ENCODE measurements around the gene IMPG1. TPM values are rescaled to one million over a fixed set of nuclear protein-coding genes. Genes with fewer than 3 reads are reported as not detected.

IMPG1 gene
- total and polyA plus RNA-seq, 2 donors (not counting 1 experiment from before 2014, with no cell fraction given), result not detected

- H3K27me3 Mint-ChIP-seq, result no peaks in the 10 kb centered on the region
- no peak overlapping the region for H3K9ac ChIP-seq (ENCODE audit: low read length)
- no peaks in the 10 kb centered on the region for H4K20me1 ChIP-seq (ENCODE audit: control insufficient read depth, insufficient read depth, low read length, poor library complexity, severe bottlenecking)
- no peaks in the 10 kb centered on the region for H3K79me2 ChIP-seq (ENCODE audit: control insufficient read depth, insufficient read depth, low read length)
- no peak for ATAC-seq (ENCODE audit: low read depth)
- no peaks in the 10 kb centered on the region for H3K27me3 ChIP-seq (replicated peaks in 1 of 4; ENCODE audit: control extremely low read depth in 1 of 4, control insufficient read depth in 3 of 4, insufficient read depth in 4 of 4, low read length in 3 of 4)
- 91% methylated on average over 3 of the region's 6 CpGs for WGBS (ENCODE audit: insufficient coverage)
- H3K4me3 ChIP-seq (ENCODE audit: control extremely low read depth in 1 of 5, extremely low read depth in 1 of 5, insufficient read depth in 1 of 5, low read depth in 2 of 5, low read length in 4 of 5), result no peak overlapping the region
- H2AFZ ChIP-seq (ENCODE audit: insufficient read depth, low read depth, low read length, poor library complexity, severe bottlenecking), result no peak overlapping the region
- H3K9me3 ChIP-seq (ENCODE audit: control extremely low read depth in 1 of 3, control insufficient read depth in 2 of 3, insufficient read depth in 1 of 3, low read length in 2 of 3), result no peaks in the 10 kb centered on the region
- H3K4me3 Mint-ChIP-seq, result no peak overlapping the region
- DNase-seq, result no peak
- H3K4me1 ChIP-seq (ENCODE audit: control insufficient read depth in 2 of 2, insufficient read depth in 2 of 2, low read length in 2 of 2), result no peaks in the 10 kb centered on the region
- intact Hi-C loops (cut with micrococcal nuclease), result no loop called here
- POLR2A ChIA-PET, result no interaction called here
- H3K27ac Mint-ChIP-seq, result no peak overlapping the region
- H3K27ac ChIP-seq (ENCODE audit: low read length in 2 of 2), result no peak overlapping the region
- TF ChIP-seq CTCF (IDR thresholded peaks at IDR 0.05) (no peak), EZH2 (IDR thresholded peaks at IDR 0.05; ENCODE audit: borderline replicate concordance, insufficient read depth, low read depth, low read length, poor library complexity, severe bottlenecking) (no peak)
- no peaks in the 10 kb centered on the region for H3K36me3 ChIP-seq (replicated peaks in 1 of 2; ENCODE audit: control extremely low read depth in 1 of 2, control insufficient read depth in 1 of 2, extremely low read depth in 1 of 2, insufficient read depth in 2 of 2, low read length in 1 of 2)
- peaks cover 4% of the 10 kb centered on the region for H3K9me3 Mint-ChIP-seq (ENCODE audit: insufficient read depth)
- CTCF ChIA-PET, result no interaction called here
- H3K4me2 ChIP-seq (replicated peaks; ENCODE audit: low read depth, low read length, poor library complexity, severe bottlenecking), result no peak overlapping the region
- no peaks in the 10 kb centered on the region for H3K4me1 Mint-ChIP-seq
These were observed 57.6 kb downstream of the IMPG1 start for GRCh38 chr6:76014626-76015530.

GRCh38 chr6:76004202-76004601 is 68.3 kb downstream of the IMPG1 start:
- H3K9ac ChIP-seq (ENCODE audit: low read length), result no peak overlapping the region
- no peaks in the 10 kb centered on the region for H3K79me2 ChIP-seq (ENCODE audit: control insufficient read depth, insufficient read depth, low read length)
- H3K27me3 Mint-ChIP-seq, result no peaks in the 10 kb centered on the region
- H3K4me3 Mint-ChIP-seq, result no peak overlapping the region
- no peak overlapping the region for H2AFZ ChIP-seq (ENCODE audit: insufficient read depth, low read depth, low read length, poor library complexity, severe bottlenecking)
- no peaks in the 10 kb centered on the region for H4K20me1 ChIP-seq (ENCODE audit: control insufficient read depth, insufficient read depth, low read length, poor library complexity, severe bottlenecking)
- no peak overlapping the region for H3K27ac ChIP-seq (ENCODE audit: low read length in 2 of 2)
- ChIA-PET CTCF (no interaction called here), POLR2A (no interaction called here)
- WGBS (ENCODE audit: insufficient coverage), result 93% methylated on average over 2 of the region's 2 CpGs
- no peaks in the 10 kb centered on the region for H3K36me3 ChIP-seq (replicated peaks in 1 of 2; ENCODE audit: control extremely low read depth in 1 of 2, control insufficient read depth in 1 of 2, extremely low read depth in 1 of 2, insufficient read depth in 2 of 2, low read length in 1 of 2)
- no peaks in the 10 kb centered on the region for H3K9me3 ChIP-seq (ENCODE audit: control extremely low read depth in 1 of 3, control insufficient read depth in 2 of 3, insufficient read depth in 1 of 3, low read length in 2 of 3)
- no peak overlapping the region for H3K27ac Mint-ChIP-seq
- no peak for DNase-seq
- H3K4me3 ChIP-seq (ENCODE audit: control extremely low read depth in 1 of 5, extremely low read depth in 1 of 5, insufficient read depth in 1 of 5, low read depth in 2 of 5, low read length in 4 of 5), result no peak overlapping the region
- H3K27me3 ChIP-seq (replicated peaks in 1 of 4; ENCODE audit: control extremely low read depth in 1 of 4, control insufficient read depth in 3 of 4, insufficient read depth in 4 of 4, low read length in 3 of 4), result no peaks in the 10 kb centered on the region
- no peak overlapping the region for H3K4me2 ChIP-seq (replicated peaks; ENCODE audit: low read depth, low read length, poor library complexity, severe bottlenecking)
- TF ChIP-seq EZH2 (IDR thresholded peaks at IDR 0.05; ENCODE audit: borderline replicate concordance, insufficient read depth, low read depth, low read length, poor library complexity, severe bottlenecking) (no peak), CTCF (IDR thresholded peaks at IDR 0.05) (no peak)
- intact Hi-C loops (cut with micrococcal nuclease), result no loop called here
- H3K4me1 ChIP-seq (ENCODE audit: control insufficient read depth in 2 of 2, insufficient read depth in 2 of 2, low read length in 2 of 2), result no peaks in the 10 kb centered on the region
- H3K9me3 Mint-ChIP-seq (ENCODE audit: insufficient read depth), result no peaks in the 10 kb centered on the region
- no peak for ATAC-seq (ENCODE audit: low read depth)
- no peaks in the 10 kb centered on the region for H3K4me1 Mint-ChIP-seq
